Sigmoid colon (tissue), 7 donors: Measurements from ENCODE around the gene TUBB1. TPM values are rescaled to one million over a fixed set of nuclear protein-coding genes. Genes with fewer than 3 reads are reported as not detected.

Experiments used
- DNase-seq: peaks from one replicate; pipeline ENCODE4 v3.0.0-alpha.2; 2019
- H3K27ac ChIP-seq, 4 donors: fragments of 200-600 bp; sonication (generic); one replicate each; pipeline ENCODE4 v1.5.1; 2016 to 2019; ENCODE audit warnings: mild to moderate bottlenecking in 1 of 4
- H3K27me3 ChIP-seq, 3 donors: fragments of 200-600 bp; sonication (generic); one replicate each; pipeline ENCODE4 v1.5.1; 2019; ENCODE audit warnings: mild to moderate bottlenecking in 1 of 3
- H3K36me3 ChIP-seq, 4 donors: fragments of 200-600 bp; sonication (generic); one replicate each; pipeline ENCODE4 v1.5.1; 2016 to 2019
- H3K4me1 ChIP-seq, 4 donors: fragments of 200-600 bp; sonication (generic); one replicate each; pipeline ENCODE4 v1.5.1; 2017 to 2019
- H3K4me3 ChIP-seq, 4 donors: fragments of 200-600 bp; sonication (generic); one replicate each; pipeline ENCODE4 v1.5.1; 2017 to 2019; ENCODE audit warnings: mild to moderate bottlenecking in 2 of 4, moderate library complexity in 1 of 4
- H3K9me3 ChIP-seq, 4 donors: fragments of 200-600 bp in 3 of 4; sonication (generic) in 3 of 4; one replicate each; pipeline versions ENCODE4 v1.5.1 to v1.6.1; 2013 to 2019
- CTCF ChIP-seq, 4 experiments: fragments of 450-650 bp in 3 of 4; fragments of 200-600 bp in 1 of 4; IDR thresholded peaks; one replicate each; pipeline ENCODE4 v1.5.1; 2016 to 2019; ENCODE audit warnings: antibody characterized with exemption in 4 of 4, mild to moderate bottlenecking in 3 of 4, moderate library complexity in 2 of 4
- EP300 ChIP-seq, 4 donors: sonication (generic); formaldehyde crosslinking; IDR thresholded peaks; one replicate each; pipeline ENCODE4 v1.6.1; 2017; ENCODE audit warnings: antibody characterized with exemption in 4 of 4
- POLR2A ChIP-seq, 2 donors: fragments of 450-650 bp; IDR thresholded peaks; one replicate each; pipeline ENCODE4 v1.6.1; 2016; ENCODE audit warnings: antibody characterized with exemption in 2 of 2, mild to moderate bottlenecking in 2 of 2, moderate library complexity in 2 of 2
- POLR2AphosphoS5 ChIP-seq, 4 donors: sonication (generic); formaldehyde crosslinking; IDR thresholded peaks; one replicate each; pipeline ENCODE4 v1.6.1; 2017; ENCODE audit warnings: antibody characterized with exemption in 4 of 4
- WGBS, 2 donors: extraction: QIAGEN DNeasy Blood & Tissue Kit; methylation state at CpG; one replicate each; pipeline ENCODE4 v1.1.7; 2013; 5-methylcytosine and 5-hydroxymethylcytosine counted together
- intact Hi-C: fragments of 100-400 bp; cut with DNase I; formaldehyde crosslinking; loops from one replicate; pipeline ENCODE4 v1.15.1; 2023
- polyA plus RNA-seq, 3 donors: library from polyadenylated mRNA; stranded (reverse); fragments of 200-250 nt; gene quantifications; one replicate each; pipeline ENCODE4 v1.2.3, GENCODE V29; 2013
- total RNA-seq, 4 donors: library from RNA; depleted of rRNA; stranded (reverse); fragments of >200 nt; gene quantifications; one replicate each; pipeline ENCODE4 v1.1.0, GENCODE V29; 2016
- donor health status: healthy with polysubstance abuse.
- donor health status: Bipolar disorder and iron deficiency.
- donor health status: healthy.

The TUBB1 gene
- total and polyA plus RNA-seq, 7 donors: 0.03 to 0.60 (median 0.15) TPM; not detected in 3

GRCh38 chr20:59028812-59029211 lies 9.6 kb downstream of the TUBB1 start:
- no peaks in the 10 kb centered on the region for H3K27me3 ChIP-seq
- peak overlapping the region in 2 of 4 donors; percentile 3 to 4 for H3K4me3 ChIP-seq
- intact Hi-C loops: no loop called here
- no peak for DNase-seq
- H3K9me3 ChIP-seq: no peaks in the 10 kb centered on the region
- 28 to 49% methylated on average over 2 of the region's 2 CpGs for WGBS, 2 donors
- peaks cover 0 to 58% (median 54%) of the 10 kb centered on the region in 4 donors for H3K4me1 ChIP-seq
- TF ChIP-seq CTCF (IDR thresholded peaks at IDR 0.05): no peak
- no peak for TF ChIP-seq POLR2AphosphoS5 (IDR thresholded peaks at IDR 0.05)
- TF ChIP-seq EP300 (IDR thresholded peaks at IDR 0.05): no peak
- TF ChIP-seq POLR2A (IDR thresholded peaks at IDR 0.05): no peak
- peaks cover 15 to 66% (median 24%) of the 10 kb centered on the region in 4 donors for H3K36me3 ChIP-seq
- H3K27ac ChIP-seq: peak overlapping the region in 1 of 4 donors; percentile 27

GRCh38 chr20:59030911-59031563 lies 11.8 kb downstream of the TUBB1 start:
- intact Hi-C loops: loop anchor here (5.0 kb wide), 1 partner anchor 49 kb away; the partner anchor contains the start of gene NELFCD
- WGBS, 2 donors: 43 to 60% methylated on average over 7 of the region's 7 CpGs

GRCh38 chr20:59031564-59032022 lies 12.4 kb downstream of the TUBB1 start:
- Histone ChIP-seq H3K36me3 (peaks cover 11 to 66% (median 26%) of the 10 kb centered on the region in 4 donors), H3K27ac (peak overlapping the region; percentile 88 to 94 (median 92)), H3K4me3 (peak overlapping the region; percentile 77 to 88 (median 82)), H3K27me3 (no peaks in the 10 kb centered on the region), H3K4me1 (peaks cover 0 to 56% (median 53%) of the 10 kb centered on the region in 4 donors), H3K9me3 (no peaks in the 10 kb centered on the region)
- WGBS, 2 donors: 3 to 11% methylated on average over 13 of the region's 13 CpGs
- intact Hi-C loops: loop anchor here (1.0 to 5.0 kb wide), 4 partner anchors 11 to 139 kb away; partner anchors contain the start of genes CTSZ, NELFCD and PRELID3B
- no peak for TF ChIP-seq POLR2AphosphoS5 (IDR thresholded peaks at IDR 0.05)
- DNase-seq: no peak

More at GRCh38 chr20:59030911-59031563, 11.8 kb downstream of the TUBB1 start:
- H3K4me3 ChIP-seq: peak overlapping the region; percentile 77 to 88 (median 82)
- H3K27ac ChIP-seq: peak overlapping the region; percentile 88 to 94 (median 92)
- peaks cover 8 to 66% (median 25%) of the 10 kb centered on the region in 4 donors for H3K36me3 ChIP-seq
- H3K4me1 ChIP-seq: peaks cover 0 to 58% (median 54%) of the 10 kb centered on the region in 4 donors
- H3K27me3 ChIP-seq: no peaks in the 10 kb centered on the region
- DNase-seq: no peak
- no peaks in the 10 kb centered on the region for H3K9me3 ChIP-seq
- TF ChIP-seq POLR2A (IDR thresholded peaks at IDR 0.05) (no peak), POLR2AphosphoS5 (IDR thresholded peaks at IDR 0.05) (no peak), CTCF (IDR thresholded peaks at IDR 0.05) (no peak), EP300 (IDR thresholded peaks at IDR 0.05) (no peak)

- Histone ChIP-seq H3K4me1 (peaks cover 0 to 51% (median 48%) of the 10 kb centered on the region in 4 donors), H3K27me3 (no peaks in the 10 kb centered on the region), H3K4me3 (peak within 1 kb of the TSS; percentile 77 to 88 (median 82)), H3K36me3 (peaks cover 11 to 66% (median 25%) of the 10 kb centered on the region in 4 donors), H3K27ac (peak within 1 kb of the TSS; percentile 88 to 94 (median 92)), H3K9me3 (no peaks in the 10 kb centered on the region)
- 0% methylated on average over 86 of the region's 86 CpGs for whole genome bisulfite sequencing, 2 donors
- DNase-seq: peak; percentile 98
- intact Hi-C loops: loop anchor here (1.0 to 5.0 kb wide), 4 partner anchors 10 to 139 kb away; partner anchors contain the start of genes CTSZ, NELFCD and PRELID3B
- TF ChIP-seq EP300 (IDR thresholded peaks at IDR 0.05): no peak
- peak; percentile 73 to 82 for TF ChIP-seq POLR2A (IDR thresholded peaks at IDR 0.05)
- TF ChIP-seq POLR2AphosphoS5 (IDR thresholded peaks at IDR 0.05): peak; percentile 88 to 98 (median 96)
- no peak for TF ChIP-seq CTCF (IDR thresholded peaks at IDR 0.05)
These were observed 12.9 kb downstream of the TUBB1 start, which contains the start of gene ATP5F1E for GRCh38 chr20:59032023-59032712. Gene ATP5F1E, minus strand, starts transcription at chr20:59032335. Its CDS starts 84 bp downstream, at chr20:59032251.
